B cell (primary cell): ENCODE measurements around the gene GPD1.

Source experiments
- CTCF ChIP-seq: fragments of 200-600 bp; IDR thresholded peaks from one replicate; pipeline ENCODE4 v1.8.0; 2022; ENCODE audit warnings: antibody characterized with exemption, mild to moderate bottlenecking
- EZH2 ChIP-seq: IDR thresholded peaks from 2 replicates; pipeline ENCODE4 v1.6.1; 2012; ENCODE audit warnings: borderline replicate concordance, low read depth, mild to moderate bottlenecking, moderate library complexity, low read length; ENCODE audit not compliant: insufficient read depth, poor library complexity, severe bottlenecking

GRCh38 chr12:50156641-50157040, 52.8 kb downstream of the GPD1 start:
- no peak for TF ChIP-seq CTCF
- TF ChIP-seq EZH2: no peak
